Activated T-helper 2 cell treated with anti-CD3 and anti-CD28 coated beads, Interferon-gamma antibody, Interleukin-2, Interleukin-4, amounts not matched to agents 10 μg/mL and 5 μg/mL and 100 μg/mL, durations not matched to agents 14 hours and 24 hours and 36 hours (primary cell): Measurements from ENCODE around the gene PPP1R8. TPM values are rescaled to one million over a fixed set of nuclear protein-coding genes. Genes with fewer than 3 reads are reported as not detected.

Experiments
- DNase-seq: peaks from one replicate; pipeline ENCODE4 v3.0.0; 2021; ENCODE audit warnings: low spot score
- H3K27ac Mint-ChIP-seq: one replicate; pipeline ENCODE4 v1.8.0; 2021; ENCODE audit warnings: mixed read lengths
- H3K27me3 Mint-ChIP-seq: one replicate; pipeline ENCODE4 v1.8.0; 2021; ENCODE audit warnings: low read depth, mixed read lengths
- H3K36me3 Mint-ChIP-seq: one replicate; pipeline ENCODE4 v1.8.0; 2021; ENCODE audit warnings: low read depth, mixed read lengths
- H3K4me1 Mint-ChIP-seq: one replicate; pipeline ENCODE4 v1.8.0; 2021; ENCODE audit warnings: low read depth, mixed read lengths
- H3K4me3 Mint-ChIP-seq: one replicate; pipeline ENCODE4 v1.8.0; 2021; ENCODE audit warnings: low read depth, mild to moderate bottlenecking, moderate library complexity, mixed read lengths
- H3K9me3 Mint-ChIP-seq: one replicate; pipeline ENCODE4 v1.8.0; 2021; ENCODE audit warnings: mixed read lengths
- intact Hi-C: fragments of 100-400 bp; cut with micrococcal nuclease; formaldehyde crosslinking; loops from one replicate; pipeline ENCODE4 v1.15.1; 2023
- total RNA-seq: library from RNA; stranded (reverse); gene quantifications from 2 replicates; pipeline ENCODE4 v1.2.3, GENCODE V29; 2022

Gene PPP1R8
- total RNA-seq, 1 donor from 2014 or later = 71.8 TPM

GRCh38 chr1:27879374-27880082, 48.9 kb downstream of the PPP1R8 start:
- Mint-ChIP-seq H3K9me3 (no peaks in the 10 kb centered on the region), H3K36me3 (peaks cover 73% of the 10 kb centered on the region), H3K4me1 (peaks cover 25% of the 10 kb centered on the region), H3K27me3 (no peaks in the 10 kb centered on the region), H3K4me3 (no peak overlapping the region), H3K27ac (no peak overlapping the region)
- DNase-seq = no peak
- intact Hi-C loops = no loop called here

GRCh38 chr1:27882543-27882903, 51.9 kb downstream of the PPP1R8 start:
- Mint-ChIP-seq H3K4me1 (peaks cover 48% of the 10 kb centered on the region), H3K27me3 (no peaks in the 10 kb centered on the region), H3K27ac (peak overlapping the region; percentile 26), H3K9me3 (no peaks in the 10 kb centered on the region), H3K4me3 (no peak overlapping the region), H3K36me3 (peaks cover 85% of the 10 kb centered on the region)
- DNase-seq = no peak
- intact Hi-C loops = no loop called here

GRCh38 chr1:27883536-27883935, 53.0 kb downstream of the PPP1R8 start:
- Mint-ChIP-seq H3K4me3 (no peak overlapping the region), H3K36me3 (peaks cover 78% of the 10 kb centered on the region), H3K27me3 (no peaks in the 10 kb centered on the region), H3K9me3 (no peaks in the 10 kb centered on the region), H3K4me1 (peaks cover 50% of the 10 kb centered on the region), H3K27ac (peak overlapping the region; percentile 18)
- intact Hi-C loops = no loop called here
- DNase-seq = no peak

- Mint-ChIP-seq H3K9me3 (no peaks in the 10 kb centered on the region), H3K4me1 (peaks cover 50% of the 10 kb centered on the region), H3K27me3 (no peaks in the 10 kb centered on the region), H3K27ac (peak overlapping the region; percentile 35), H3K4me3 (no peak overlapping the region), H3K36me3 (peaks cover 81% of the 10 kb centered on the region)
- no peak for DNase-seq
- intact Hi-C loops = no loop called here
These were observed 53.7 kb downstream of the PPP1R8 start for GRCh38 chr1:27884006-27884954.

- peaks cover 51% of the 10 kb centered on the region for H3K4me1 Mint-ChIP-seq
- H3K27ac Mint-ChIP-seq = peak overlapping the region; percentile 6
- DNase-seq = no peak
- intact Hi-C loops = no loop called here
- H3K4me3 Mint-ChIP-seq = no peak overlapping the region
- H3K36me3 Mint-ChIP-seq = peaks cover 76% of the 10 kb centered on the region
- no peaks in the 10 kb centered on the region for H3K27me3 Mint-ChIP-seq
- H3K9me3 Mint-ChIP-seq = no peaks in the 10 kb centered on the region
These were observed 54.5 kb downstream of the PPP1R8 start for GRCh38 chr1:27885114-27885528.

- intact Hi-C loops = loop anchor here (2.0 kb wide), 1 partner anchor 13 kb away; the partner anchor contains the start of gene THEMIS2
- H3K9me3 Mint-ChIP-seq = no peaks in the 10 kb centered on the region
- no peak for DNase-seq
- H3K27ac Mint-ChIP-seq = no peak overlapping the region
- H3K27me3 Mint-ChIP-seq = no peaks in the 10 kb centered on the region
- H3K4me3 Mint-ChIP-seq = no peak overlapping the region
- peaks cover 82% of the 10 kb centered on the region for H3K36me3 Mint-ChIP-seq
- peaks cover 57% of the 10 kb centered on the region for H3K4me1 Mint-ChIP-seq
These were observed 55.2 kb downstream of the PPP1R8 start for GRCh38 chr1:27885621-27886352.

GRCh38 chr1:27886353-27886679, 55.7 kb downstream of the PPP1R8 start:
- Mint-ChIP-seq H3K4me1 (peaks cover 62% of the 10 kb centered on the region), H3K36me3 (peaks cover 85% of the 10 kb centered on the region), H3K27me3 (no peaks in the 10 kb centered on the region), H3K27ac (peak overlapping the region; percentile 82), H3K9me3 (no peaks in the 10 kb centered on the region), H3K4me3 (no peak overlapping the region)
- intact Hi-C loops = loop anchor here (2.0 kb wide), 1 partner anchor 14 kb away; the partner anchor contains the start of gene THEMIS2
- no peak for DNase-seq

GRCh38 chr1:27886744-27887143, 56.2 kb downstream of the PPP1R8 start:
- peaks cover 85% of the 10 kb centered on the region for H3K36me3 Mint-ChIP-seq
- H3K4me1 Mint-ChIP-seq = peaks cover 66% of the 10 kb centered on the region
- intact Hi-C loops = loop anchor here (2.0 kb wide), 1 partner anchor 14 kb away; the partner anchor contains the start of gene THEMIS2
- H3K4me3 Mint-ChIP-seq = peak overlapping the region; percentile 31
- H3K27ac Mint-ChIP-seq = peak overlapping the region; percentile 82
- no peak for DNase-seq
- H3K27me3 Mint-ChIP-seq = no peaks in the 10 kb centered on the region
- no peaks in the 10 kb centered on the region for H3K9me3 Mint-ChIP-seq

- H3K4me3 Mint-ChIP-seq = peak overlapping the region; percentile 40
- H3K4me1 Mint-ChIP-seq = peaks cover 73% of the 10 kb centered on the region
- H3K9me3 Mint-ChIP-seq = no peaks in the 10 kb centered on the region
- no peaks in the 10 kb centered on the region for H3K27me3 Mint-ChIP-seq
- peak; percentile 62 for DNase-seq
- H3K27ac Mint-ChIP-seq = peak overlapping the region; percentile 82
- H3K36me3 Mint-ChIP-seq = peaks cover 89% of the 10 kb centered on the region
- intact Hi-C loops = loop anchor here (2.0 kb wide), 1 partner anchor 15 kb away; the partner anchor contains the start of gene THEMIS2
These were observed 56.8 kb downstream of the PPP1R8 start for GRCh38 chr1:27887215-27888021.

- H3K36me3 Mint-ChIP-seq = peaks cover 84% of the 10 kb centered on the region
- intact Hi-C loops = no loop called here
- H3K4me3 Mint-ChIP-seq = no peak overlapping the region
These were observed 58.9 kb downstream of the PPP1R8 start for GRCh38 chr1:27889506-27889905.

GRCh38 chr1:27891196-27891889, 60.8 kb downstream of the PPP1R8 start:
- H3K4me3 Mint-ChIP-seq = peak overlapping the region; percentile 18
- intact Hi-C loops = no loop called here

More at GRCh38 chr1:27889506-27889905, 58.9 kb downstream of the PPP1R8 start:
- H3K9me3 Mint-ChIP-seq = no peaks in the 10 kb centered on the region
- no peak for DNase-seq
- H3K27me3 Mint-ChIP-seq = no peaks in the 10 kb centered on the region
- H3K4me1 Mint-ChIP-seq = peaks cover 69% of the 10 kb centered on the region
- peak overlapping the region; percentile 33 for H3K27ac Mint-ChIP-seq

More at GRCh38 chr1:27891196-27891889, 60.8 kb downstream of the PPP1R8 start:
- DNase-seq = peak; percentile 60
- Mint-ChIP-seq H3K9me3 (no peaks in the 10 kb centered on the region), H3K4me1 (peaks cover 54% of the 10 kb centered on the region), H3K36me3 (peaks cover 80% of the 10 kb centered on the region), H3K27ac (peak overlapping the region; percentile 88), H3K27me3 (no peaks in the 10 kb centered on the region)
